HCT116 (cell line): ENCODE results near the gene CREB1. TPM values are rescaled to one million over a fixed set of nuclear protein-coding genes. Genes with fewer than 3 reads are reported as not detected.

ENCODE experiments used
- ATAC-seq: fragments of 200-7000 bp; cut with Tn5 transposase; 2 replicates; pipeline ENCODE4 v1.9.1; 2020; ENCODE audit warnings: mild to moderate bottlenecking, moderate library complexity
- BruUV-seq: library from RNA; stranded (reverse); fragments of 400-500 nt; replicated peaks from 2 replicates; lab custom pipeline; 2021; lab: Mats Ljungman, UMichigan
- CTCF ChIA-PET: fragments of 300-600 bp; sonication (Branson Sonifier 250); formaldehyde crosslinking; loops from one replicate; lab custom pipeline; 2021; ENCODE audit warnings: antibody characterized with exemption; lab: Charles Lee
- POLR2A ChIA-PET: fragments of 300-600, 350-600 bp; sonication (Branson Sonifier 250); formaldehyde crosslinking; loops from one replicate; lab custom pipeline; 2021; ENCODE audit warnings: antibody characterized with exemption; lab: Charles Lee
- RAD21 ChIA-PET, 2 experiments: fragments of 300-600 bp; sonication (Branson Sonifier 250); formaldehyde crosslinking; loops; one replicate each; lab custom pipeline; 2023; ENCODE audit warnings: low total read pairs in 2 of 2; ENCODE audit not compliant: uncharacterized antibody in 2 of 2, unreplicated experiment in 2 of 2, low non-redundant PET in 1 of 2; lab: Charles Lee
- DNase-seq: peaks from one replicate; pipeline ENCODE4 v3.0.0-alpha.2; 2010; ENCODE audit warnings: low read depth, low spot score
- H2AFZ ChIP-seq: fragments of 200-600 bp; shearing (Covaris generic), sonication (generic); 2 replicates; pipeline ENCODE4 v1.6.1; 2017; ENCODE audit warnings: low read depth, mixed run types, mixed read lengths, antibody characterized with exemption, low read length; ENCODE audit not compliant: poor library complexity, severe bottlenecking
- H3K27ac ChIP-seq: 2 replicates; pipeline ENCODE4 v1.5.1; 2012; ENCODE audit warnings: low read depth, low read length
- H3K27me3 ChIP-seq: fragments of 200-600 bp; sonication (generic); 2 replicates; pipeline ENCODE4 v1.6.1; 2016; ENCODE audit warnings: mixed run types, low read length, mixed read lengths; ENCODE audit not compliant: insufficient read depth
- H3K36me3 ChIP-seq, 2 experiments: fragments of 200-500 bp in 1 of 2; fragments of 200-600 bp in 1 of 2; sonication (Bioruptor generic) in 1 of 2; sonication (generic) in 1 of 2; 2 replicates each; pipeline versions ENCODE4 v1.5.1 to v1.6.1; 2014 to 2016; ENCODE audit warnings: low read length in 2 of 2, inconsistent platforms in 1 of 2, mixed read lengths in 1 of 2, mixed run types in 1 of 2; ENCODE audit not compliant: insufficient read depth in 2 of 2, control insufficient read depth in 1 of 2
- H3K4me1 ChIP-seq, 2 experiments: fragments of 200-600 bp in 1 of 2; sonication (generic) in 1 of 2; 2 replicates each; pipeline versions ENCODE4 v1.5.1 to v1.6.1; 2012 to 2017; ENCODE audit warnings: low read length in 2 of 2, inconsistent platforms in 1 of 2, mild to moderate bottlenecking in 1 of 2, mixed read lengths in 1 of 2, mixed run types in 1 of 2, moderate library complexity in 1 of 2; ENCODE audit not compliant: insufficient read depth in 2 of 2, control insufficient read depth in 1 of 2
- H3K4me2 ChIP-seq: fragments of 200-600 bp; sonication (generic); 2 replicates; pipeline ENCODE4 v1.6.1; 2017; ENCODE audit warnings: mixed run types, low read length, mixed read lengths
- H3K4me3 ChIP-seq, 2 experiments: fragments of 200-600 bp in 1 of 2; sonication (generic) in 1 of 2; replicated peaks in 1 of 2; 2 replicates each; pipeline ENCODE4 v1.5.1; 2011 to 2016; ENCODE audit warnings: low read length in 2 of 2, control low read depth in 1 of 2, low read depth in 1 of 2, mild to moderate bottlenecking in 1 of 2, mixed read lengths in 1 of 2, mixed run types in 1 of 2
- H3K79me2 ChIP-seq: fragments of 200-600 bp; sonication (generic); 2 replicates; pipeline ENCODE4 v1.6.1; 2017; ENCODE audit warnings: mild to moderate bottlenecking, mixed run types, low read length, moderate library complexity, mixed read lengths; ENCODE audit not compliant: insufficient read depth
- H3K9ac ChIP-seq: fragments of 200-600 bp; sonication (generic); 2 replicates; pipeline ENCODE4 v1.6.1; 2016; ENCODE audit warnings: low read length, mixed read lengths
- H3K9me2 ChIP-seq: fragments of 200-600 bp; sonication (generic), shearing (Covaris generic); 2 replicates; pipeline ENCODE4 v1.6.1; 2017; ENCODE audit warnings: mixed run types, mild to moderate bottlenecking, moderate library complexity; ENCODE audit not compliant: insufficient read depth
- H3K9me3 ChIP-seq, 2 experiments: fragments of 200-500 bp in 1 of 2; fragments of 200-600 bp in 1 of 2; sonication (Bioruptor generic) in 1 of 2; sonication (generic) in 1 of 2; 2 replicates each; pipeline ENCODE4 v1.6.1; 2014 to 2017; ENCODE audit warnings: low read length in 2 of 2, mixed read lengths in 2 of 2, inconsistent platforms in 1 of 2, low read depth in 1 of 2, mild to moderate bottlenecking in 1 of 2, mixed run types in 1 of 2, moderate library complexity in 1 of 2; ENCODE audit not compliant: control insufficient read depth in 1 of 2, insufficient read depth in 1 of 2
- H4K20me1 ChIP-seq: fragments of 200-600 bp; sonication (generic), shearing (Covaris generic); 2 replicates; pipeline ENCODE4 v1.6.1; 2017; ENCODE audit warnings: mixed run types, mild to moderate bottlenecking, moderate library complexity; ENCODE audit not compliant: insufficient read depth
- CBX3 ChIP-seq: IDR thresholded peaks from 2 replicates; pipeline ENCODE4 v1.6.1; 2012; ENCODE audit warnings: low read depth
- ELF1 ChIP-seq: IDR thresholded peaks from 2 replicates; pipeline ENCODE4 v1.6.1; 2012; ENCODE audit warnings: low read depth, borderline replicate concordance
- FOSL1 ChIP-seq: IDR thresholded peaks from 2 replicates; pipeline ENCODE4 v1.6.1; 2012; ENCODE audit warnings: low read depth
- MAX ChIP-seq: IDR thresholded peaks from 2 replicates; pipeline ENCODE4 v1.6.1; 2012
- POLR2A ChIP-seq: IDR thresholded peaks from 2 replicates; pipeline ENCODE4 v1.7.0; 2011; ENCODE audit warnings: borderline replicate concordance; ENCODE audit not compliant: insufficient read depth, insufficient read length; ENCODE audit errors: extremely low read depth
- POLR2AphosphoS5 ChIP-seq: IDR thresholded peaks from 2 replicates; pipeline ENCODE4 v1.6.1; 2011; ENCODE audit warnings: mild to moderate bottlenecking, low read depth, low read length, moderate library complexity
- RAD21 ChIP-seq: IDR thresholded peaks from 2 replicates; pipeline ENCODE4 v1.6.1; 2012; ENCODE audit warnings: low read depth, mild to moderate bottlenecking
- REST ChIP-seq: IDR thresholded peaks from 2 replicates; pipeline ENCODE4 v1.6.1; 2012; ENCODE audit warnings: low read depth
- SIN3A ChIP-seq: IDR thresholded peaks from 2 replicates; pipeline ENCODE4 v1.6.1; 2012; ENCODE audit warnings: low read depth
- SRF ChIP-seq: IDR thresholded peaks from 2 replicates; pipeline ENCODE4 v1.6.1; 2012; ENCODE audit warnings: low read depth
- TCF7L2 ChIP-seq: IDR thresholded peaks from 2 replicates; pipeline ENCODE4 v1.7.0; 2011; ENCODE audit warnings: borderline replicate concordance, inconsistent platforms; ENCODE audit not compliant: insufficient read depth, insufficient read length; ENCODE audit errors: extremely low read depth
- YY1 ChIP-seq: IDR thresholded peaks from 2 replicates; pipeline ENCODE4 v1.6.1; 2011; ENCODE audit warnings: low read length, low read depth, moderate library complexity, mild to moderate bottlenecking; ENCODE audit not compliant: insufficient replicate concordance; ENCODE audit errors: extremely low read depth
- ZFX ChIP-seq: fragments of 450-650 bp; IDR thresholded peaks from 2 replicates; pipeline ENCODE4 v1.6.1; 2017
- ZNF274 ChIP-seq: fragments of 200-500 bp; sonication (Bioruptor generic); IDR thresholded peaks from 2 replicates; pipeline ENCODE4 v1.6.1; 2014; ENCODE audit warnings: mild to moderate bottlenecking, low read depth, low read length, inconsistent platforms
- intact Hi-C: fragments of 100-400 bp; cut with micrococcal nuclease; formaldehyde crosslinking; loops from 2 replicates; pipeline ENCODE4 v1.10.0; 2022
- total RNA-seq: library from RNA; stranded (reverse); gene quantifications from one replicate; pipeline ENCODE4 v1.2.1, GENCODE V29; 2021; ENCODE audit not compliant: unreplicated experiment
- TF ChIP-seq, protein P1 (sequence below): IDR thresholded peaks from 2 replicates; pipeline ENCODE4 v1.6.1; 2011; ENCODE audit warnings: mild to moderate bottlenecking, low read length, moderate library complexity; ENCODE audit not compliant: insufficient replicate concordance; ENCODE audit errors: extremely low read depth

Gene CREB1
- total RNA-seq, 1 experiment from 2014 or later, result 60.4 TPM

DNA sequence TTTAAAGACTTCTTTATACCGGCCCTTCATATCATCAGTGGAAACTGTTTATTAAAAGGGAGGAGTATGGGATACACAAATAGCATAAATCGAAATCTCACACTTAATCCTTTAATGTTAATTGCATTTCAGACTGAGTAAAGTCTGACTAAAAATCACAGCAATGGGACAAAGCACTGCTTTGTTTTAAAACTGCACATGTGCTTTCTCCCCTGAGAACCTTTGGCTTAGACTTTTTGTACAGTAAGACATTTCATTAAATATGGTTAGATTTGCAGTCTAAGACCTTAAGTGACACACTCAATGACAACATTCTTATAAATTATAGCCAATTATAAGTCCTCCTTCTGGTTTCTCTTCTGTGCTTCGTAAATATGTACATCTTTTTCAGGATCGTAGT, 83.0 kb downstream of the CREB1 start:
- H4K20me1 ChIP-seq, result no peaks in the 10 kb centered on the region
- no peaks in the 10 kb centered on the region for H3K9me2 ChIP-seq
- no peak overlapping the region for H3K9ac ChIP-seq
- no peak for TF ChIP-seq RAD21
- TF ChIP-seq POLR2AphosphoS5, result no peak
- TF ChIP-seq REST, result no peak
- TF ChIP-seq ELF1, result no peak
- no peak for TF ChIP-seq SIN3A
- TF ChIP-seq SRF, result no peak
- no peak for TF ChIP-seq ZFX
- no peak for TF ChIP-seq MAX
- TF ChIP-seq ZNF274, result no peak
- TF ChIP-seq, protein P1, sequence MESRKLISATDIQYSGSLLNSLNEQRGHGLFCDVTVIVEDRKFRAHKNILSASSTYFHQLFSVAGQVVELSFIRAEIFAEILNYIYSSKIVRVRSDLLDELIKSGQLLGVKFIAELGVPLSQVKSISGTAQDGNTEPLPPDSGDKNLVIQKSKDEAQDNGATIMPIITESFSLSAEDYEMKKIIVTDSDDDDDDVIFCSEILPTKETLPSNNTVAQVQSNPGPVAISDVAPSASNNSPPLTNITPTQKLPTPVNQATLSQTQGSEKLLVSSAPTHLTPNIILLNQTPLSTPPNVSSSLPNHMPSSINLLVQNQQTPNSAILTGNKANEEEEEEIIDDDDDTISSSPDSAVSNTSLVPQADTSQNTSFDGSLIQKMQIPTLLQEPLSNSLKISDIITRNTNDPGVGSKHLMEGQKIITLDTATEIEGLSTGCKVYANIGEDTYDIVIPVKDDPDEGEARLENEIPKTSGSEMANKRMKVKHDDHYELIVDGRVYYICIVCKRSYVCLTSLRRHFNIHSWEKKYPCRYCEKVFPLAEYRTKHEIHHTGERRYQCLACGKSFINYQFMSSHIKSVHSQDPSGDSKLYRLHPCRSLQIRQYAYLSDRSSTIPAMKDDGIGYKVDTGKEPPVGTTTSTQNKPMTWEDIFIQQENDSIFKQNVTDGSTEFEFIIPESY, result no peak
- no peak for TF ChIP-seq YY1
- no peak for TF ChIP-seq FOSL1
- TF ChIP-seq CBX3, result no peak
- no peak for TF ChIP-seq POLR2A
- no peak for TF ChIP-seq TCF7L2
- H3K27ac ChIP-seq, result no peak overlapping the region
- RAD21 ChIA-PET, result no interaction called here
- no peak overlapping the region for H2AFZ ChIP-seq
- POLR2A ChIA-PET, result no interaction called here
- no peak overlapping the region for H3K4me2 ChIP-seq
- no TSS peak for BruUV-seq
- DNase-seq, result no peak
- H3K36me3 ChIP-seq, result peaks cover 0 to 6% of the 10 kb centered on the region in 2 experiments; a peak in 1 of 4 replicates
- H3K27me3 ChIP-seq, result no peaks in the 10 kb centered on the region
- ATAC-seq, result no peak
- intact Hi-C loops, result no loop called here
- H3K4me1 ChIP-seq, result peaks cover 13 to 22% of the 10 kb centered on the region in 2 experiments
- CTCF ChIA-PET, result no interaction called here
- no peaks in the 10 kb centered on the region for H3K9me3 ChIP-seq
- H3K79me2 ChIP-seq, result no peaks in the 10 kb centered on the region; the same call in 1 of the 2 replicates
- no peak overlapping the region for H3K4me3 ChIP-seq
